ENCODE measurements around the gene PNPLA3. TPM values are rescaled to one million over a fixed set of nuclear protein-coding genes. Genes with fewer than 3 reads are reported as not detected.
A peak's percentile ranks its signal among the peaks of the same experiment; 100 is the strongest.

The PNPLA3 gene
- total and polyA plus RNA-seq, 3 donors from 2014 or later, result 0.53 to 1.7 (median 0.93) TPM

- no peak for DNase-seq
- WGBS, 2 donors, result 60 to 88% methylated on average over 1 to 3 of the region's 4 CpGs
These were observed 2.2 kb upstream of the PNPLA3 start for GRCh38 chr22:43921370-43921769.

GRCh38 chr22:43922123-43922522, 1.5 kb upstream of the PNPLA3 start:
- no peak overlapping the region for H3K4me3 ChIP-seq
- no peak for TF ChIP-seq CTCF (IDR thresholded peaks at IDR 0.05)
- no peak for TF ChIP-seq POLR2A (IDR thresholded peaks at IDR 0.05)
- intact Hi-C loops (cut with DNase I; ENCODE audit: low total_unique reads), result no loop called here
- 77 to 87% methylated on average over 2 to 3 of the region's 3 CpGs for WGBS, 2 donors
- H3K9me3 ChIP-seq, result no peaks in the 10 kb centered on the region
- no peaks in the 10 kb centered on the region for H3K27me3 ChIP-seq
- no peak for DNase-seq
- peaks cover 6% of the 10 kb centered on the region for H3K4me1 ChIP-seq
- no peak overlapping the region for H3K27ac ChIP-seq
- no peaks in the 10 kb centered on the region for H3K36me3 ChIP-seq (ENCODE audit: low read depth, missing control alignments)

More at GRCh38 chr22:43921370-43921769, 2.2 kb upstream of the PNPLA3 start:
- no peaks in the 10 kb centered on the region for H3K36me3 ChIP-seq (ENCODE audit: low read depth, missing control alignments)
- H3K27me3 ChIP-seq, result no peaks in the 10 kb centered on the region
- H3K4me1 ChIP-seq, result peaks cover 6% of the 10 kb centered on the region
- H3K27ac ChIP-seq, result no peak overlapping the region
- H3K9me3 ChIP-seq, result no peaks in the 10 kb centered on the region
- no peak overlapping the region for H3K4me3 ChIP-seq
- intact Hi-C loops (cut with DNase I; ENCODE audit: low total_unique reads), result no loop called here
- TF ChIP-seq CTCF (IDR thresholded peaks at IDR 0.05) (no peak), POLR2A (IDR thresholded peaks at IDR 0.05) (no peak)

GRCh38 chr22:43923191-43923590, 414 bp upstream of the PNPLA3 start:
- Histone ChIP-seq H3K27ac (no peak overlapping the region), H3K27me3 (no peaks in the 10 kb centered on the region), H3K9me3 (no peaks in the 10 kb centered on the region), H3K4me3 (peak overlapping the region; percentile 44 to 74), H3K4me1 (peaks cover 6% of the 10 kb centered on the region), H3K36me3 (ENCODE audit: low read depth, missing control alignments) (no peaks in the 10 kb centered on the region)
- no peak for TF ChIP-seq CTCF (IDR thresholded peaks at IDR 0.05)
- TF ChIP-seq POLR2A (IDR thresholded peaks at IDR 0.05), result no peak
- intact Hi-C loops (cut with DNase I; ENCODE audit: low total_unique reads), result no loop called here
- DNase-seq, result no peak
- WGBS, 2 donors, result 0% methylated on average over 9 to 12 of the region's 13 CpGs

GRCh38 chr22:43924877-43925276, 1.3 kb downstream of the PNPLA3 start:
- 50 to 55% methylated on average over 5 to 7 of the region's 7 CpGs for whole genome bisulfite sequencing, 2 donors
- Histone ChIP-seq H3K4me3 (no peak overlapping the region), H3K27me3 (no peaks in the 10 kb centered on the region), H3K36me3 (ENCODE audit: low read depth, missing control alignments) (no peaks in the 10 kb centered on the region), H3K27ac (no peak overlapping the region), H3K9me3 (no peaks in the 10 kb centered on the region), H3K4me1 (peaks cover 6% of the 10 kb centered on the region)
- DNase-seq, result no peak
- no peak for TF ChIP-seq CTCF (IDR thresholded peaks at IDR 0.05)
- no peak for TF ChIP-seq POLR2A (IDR thresholded peaks at IDR 0.05)
- intact Hi-C loops (cut with DNase I; ENCODE audit: low total_unique reads), result no loop called here

Data from testis (tissue), 3 donors.